HT1080 (cell line): ENCODE measurements around the gene PTPRG. TPM values are rescaled to one million over a fixed set of nuclear protein-coding genes. Genes with fewer than 3 reads are reported as not detected.

Experiments used
- DNase-seq: peaks from one replicate; pipeline ENCODE4 v3.0.0-alpha.2; 2015; ENCODE audit warnings: low read depth
- total RNA-seq: library from RNA; depleted of rRNA; stranded (reverse); fragments of >200 nt; shearing (Covaris generic); gene quantifications from 2 replicates; pipeline ENCODE4 v1.2.3, GENCODE V29; 2014

Gene PTPRG
- total RNA-seq, 1 experiment from 2014 or later: 41.1 TPM

DNA sequence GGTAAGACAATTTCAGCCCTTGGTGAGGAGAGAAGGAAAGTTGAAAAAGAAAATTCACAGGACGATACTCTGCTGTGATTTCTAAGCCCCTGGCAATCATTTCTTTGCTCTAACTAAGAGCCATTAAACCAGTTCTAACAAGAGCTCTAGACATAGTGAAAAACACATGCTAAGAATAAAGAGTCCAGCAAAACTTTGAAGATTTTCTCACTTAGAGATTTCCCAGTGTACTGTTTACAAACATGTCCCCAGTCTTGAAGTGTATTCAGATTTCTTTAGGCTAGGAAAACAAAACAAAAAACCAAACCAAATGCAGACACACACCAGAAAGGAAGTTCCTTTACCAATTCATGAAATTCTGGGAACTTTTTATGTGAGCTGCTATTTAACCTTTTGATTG is 325.8 kb downstream of the PTPRG start:
- no peak for DNase-seq

- DNase-seq: no peak
These were observed 327.9 kb downstream of the PTPRG start for GRCh38 chr3:61889259-61889658.

- no peak for DNase-seq
These were observed 328.8 kb downstream of the PTPRG start for GRCh38 chr3:61890167-61890566.

GRCh38 chr3:61890586-61890985 is 329.2 kb downstream of the PTPRG start:
- no peak for DNase-seq

DNA sequence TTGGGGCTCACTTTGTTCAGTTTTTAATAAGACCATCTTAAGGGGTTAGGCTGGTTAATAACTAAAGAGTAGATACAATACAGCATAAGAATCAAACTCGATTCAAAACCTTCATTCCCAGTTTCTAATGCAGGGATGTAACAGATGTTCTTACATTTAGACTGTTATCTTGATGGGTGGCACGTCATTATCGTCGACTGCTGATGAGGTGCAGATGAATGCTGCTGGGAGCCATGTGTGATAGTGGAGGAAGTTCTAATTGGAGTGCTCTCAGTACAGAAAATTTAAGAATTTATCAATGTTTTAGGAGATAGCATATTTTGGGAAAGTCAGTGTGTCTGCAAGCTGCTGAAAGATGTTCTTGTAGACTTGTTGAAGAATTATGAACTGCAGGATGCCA is 331.5 kb downstream of the PTPRG start:
- no peak for DNase-seq

- no peak for DNase-seq
These were observed 332.6 kb downstream of the PTPRG start for GRCh38 chr3:61893840-61894566.

- DNase-seq: peak; percentile 97
These were observed 333.9 kb downstream of the PTPRG start for GRCh38 chr3:61894988-61895935.

- no peak for DNase-seq
These were observed 334.9 kb downstream of the PTPRG start for GRCh38 chr3:61896251-61896650.

DNA sequence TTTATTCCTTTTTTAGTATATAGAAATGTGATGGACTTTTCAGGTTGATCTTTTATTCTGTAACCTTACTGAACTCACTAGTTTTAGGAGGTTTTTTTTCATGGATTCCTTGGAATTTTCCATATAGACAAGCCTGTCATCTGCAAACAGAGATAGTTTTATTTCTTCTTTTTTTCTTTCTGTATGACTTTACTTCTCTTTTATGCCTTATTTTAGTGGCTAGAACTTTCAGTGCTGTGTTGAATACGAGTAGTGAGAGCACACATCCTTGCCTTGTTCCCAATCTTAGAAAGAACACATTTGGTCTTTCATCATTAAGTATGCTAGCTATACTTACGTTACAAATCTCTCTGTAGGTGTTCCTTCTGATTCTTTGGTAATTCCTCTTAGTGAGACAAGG is 336.5 kb downstream of the PTPRG start:
- DNase-seq: no peak

DNA sequence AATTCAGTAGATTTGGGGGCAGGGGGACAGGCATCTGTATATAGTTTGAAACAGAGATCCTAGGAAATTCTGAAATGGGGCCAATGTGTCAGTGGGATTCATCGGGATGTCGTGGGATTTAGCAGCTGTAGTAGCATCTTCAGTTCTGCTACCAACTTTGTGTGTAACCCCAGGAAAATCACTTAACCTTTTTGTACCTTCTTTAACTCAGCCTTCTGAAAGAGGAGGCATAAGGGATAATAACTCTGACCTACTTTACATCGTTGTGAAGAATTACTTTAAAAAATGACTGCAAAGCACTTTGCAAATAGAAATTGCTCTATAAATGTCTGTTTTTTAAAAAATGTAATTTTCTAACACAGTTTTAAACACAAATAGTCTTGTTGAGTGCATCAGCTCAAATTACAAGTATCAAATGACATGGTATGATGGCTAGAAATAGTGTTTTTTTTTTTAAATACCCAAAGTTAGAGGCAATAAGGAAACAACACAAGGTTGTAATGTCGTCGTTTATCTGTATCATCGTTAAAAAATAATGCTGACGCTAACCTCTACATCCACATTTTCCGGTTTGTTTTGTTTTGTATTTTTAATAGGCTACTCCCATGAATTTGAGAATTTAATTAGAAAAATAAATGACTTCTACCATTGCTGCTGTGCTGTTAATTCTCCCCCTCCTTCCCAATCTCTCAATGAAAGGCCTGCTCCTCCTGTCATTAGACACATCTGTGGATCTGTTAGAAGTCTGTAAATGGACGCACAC is 338.5 kb downstream of the PTPRG start:
- DNase-seq: no peak

DNA sequence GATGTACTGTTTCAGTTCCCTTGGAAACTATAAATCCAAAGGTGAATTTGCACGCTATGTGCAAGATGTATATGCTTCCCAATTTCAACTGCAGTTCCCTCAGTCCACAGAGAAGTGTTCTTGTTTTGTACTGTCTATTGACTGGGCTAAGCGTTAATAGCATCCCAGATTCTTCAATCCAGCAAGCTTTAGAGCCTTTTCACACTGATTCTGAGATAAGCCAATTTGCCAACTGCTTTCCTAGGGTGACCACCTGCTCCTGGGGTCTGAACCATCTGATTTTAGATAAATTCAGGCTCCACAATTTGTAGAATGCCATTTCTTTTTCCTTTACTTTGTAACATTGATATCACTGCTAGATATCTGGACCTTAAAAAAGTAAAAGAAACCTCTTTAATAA is 340.1 kb downstream of the PTPRG start:
- DNase-seq: no peak

- DNase-seq: no peak
These were observed 340.6 kb downstream of the PTPRG start for GRCh38 chr3:61901986-61902385.

DNA sequence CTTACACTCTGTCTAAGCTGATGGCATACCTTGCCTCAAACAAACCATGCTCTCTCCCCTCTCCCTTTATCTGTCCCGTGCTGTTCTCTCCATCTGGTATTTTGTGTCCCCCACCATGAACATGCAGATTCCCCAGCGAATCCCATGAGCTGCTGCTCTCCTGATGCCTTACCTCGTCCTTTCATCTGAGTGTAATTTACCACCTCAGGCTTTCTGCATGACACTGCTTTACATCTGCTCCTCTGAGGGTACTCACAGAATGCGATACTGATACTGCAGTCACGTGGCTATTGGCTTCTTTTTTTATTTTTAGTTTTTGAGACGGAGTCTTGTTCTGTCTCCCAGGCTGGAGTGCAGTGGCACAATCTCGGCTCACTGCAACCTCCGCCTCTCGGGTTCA is 341.7 kb downstream of the PTPRG start:
- DNase-seq: no peak

GRCh38 chr3:61903931-61904657 is 342.7 kb downstream of the PTPRG start:
- DNase-seq: peak; percentile 27

DNA sequence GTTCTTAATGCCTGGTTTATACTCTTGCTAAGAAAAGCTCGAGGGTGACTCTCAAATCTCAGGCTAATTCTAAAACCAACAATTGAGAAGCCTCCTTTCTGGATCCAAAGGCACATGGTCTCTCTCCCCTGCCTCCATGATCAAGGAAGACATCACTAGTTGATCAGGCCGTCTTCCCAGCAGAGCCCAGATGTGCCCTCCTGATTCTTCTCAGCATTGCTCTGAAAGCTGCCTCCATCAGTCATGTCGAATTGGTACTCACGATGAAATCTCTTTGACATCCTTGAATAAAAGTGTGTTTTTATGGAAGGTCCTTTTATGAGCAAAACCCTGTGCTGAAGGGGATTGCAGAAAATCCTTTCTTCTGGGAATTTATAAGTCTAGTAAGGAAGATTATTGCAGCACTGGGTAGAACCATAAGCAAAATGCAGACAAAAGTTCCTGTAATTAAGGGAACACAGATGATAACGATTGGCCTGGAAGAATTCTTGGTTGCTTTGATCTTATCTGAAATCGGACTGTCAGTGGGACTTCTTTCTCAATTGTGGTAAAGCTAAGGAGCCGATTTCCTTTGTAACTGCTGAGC is 345.9 kb downstream of the PTPRG start:
- DNase-seq: no peak

GRCh38 chr3:61908382-61908781 is 347.0 kb downstream of the PTPRG start:
- DNase-seq: peak; percentile 58

DNA sequence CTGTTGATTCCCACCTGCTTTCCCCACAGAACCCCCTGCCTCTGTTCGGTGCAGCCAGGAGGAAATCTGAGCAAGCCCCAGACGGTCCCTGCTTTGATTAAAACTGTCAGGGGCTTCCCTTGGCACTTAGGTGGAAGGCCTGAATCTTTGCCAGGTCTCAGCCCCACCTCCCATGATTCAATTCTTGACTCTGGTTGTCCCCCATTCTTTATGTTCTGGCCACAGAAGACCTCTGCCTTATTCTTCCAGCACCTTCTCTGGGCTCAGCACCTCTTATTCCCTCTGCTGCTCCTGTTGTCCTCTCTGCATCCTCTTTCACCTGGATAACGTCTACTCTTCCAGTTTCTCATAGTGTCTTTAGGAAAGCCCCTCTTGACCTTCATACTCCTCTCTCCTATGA is 349.4 kb downstream of the PTPRG start:
- no peak for DNase-seq

DNA sequence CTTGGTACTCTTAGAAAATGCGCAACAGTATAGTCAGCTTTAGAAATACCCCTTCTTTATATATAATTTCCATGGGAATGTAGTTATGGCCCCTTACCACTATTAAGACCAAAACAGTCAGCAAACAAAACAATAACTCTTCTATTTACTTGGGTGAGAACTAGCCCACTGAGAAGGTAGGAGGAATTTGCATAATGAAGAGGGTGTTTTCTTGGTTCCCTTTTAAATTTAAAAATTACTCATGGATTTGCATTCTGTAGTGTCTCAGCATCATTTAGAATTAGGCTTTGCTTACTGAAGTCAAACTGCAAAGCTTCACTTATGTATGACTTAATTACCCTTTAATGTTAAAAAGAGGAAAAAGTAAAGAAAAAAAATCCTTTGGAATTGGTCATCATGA is 350.8 kb downstream of the PTPRG start:
- DNase-seq: no peak

DNA sequence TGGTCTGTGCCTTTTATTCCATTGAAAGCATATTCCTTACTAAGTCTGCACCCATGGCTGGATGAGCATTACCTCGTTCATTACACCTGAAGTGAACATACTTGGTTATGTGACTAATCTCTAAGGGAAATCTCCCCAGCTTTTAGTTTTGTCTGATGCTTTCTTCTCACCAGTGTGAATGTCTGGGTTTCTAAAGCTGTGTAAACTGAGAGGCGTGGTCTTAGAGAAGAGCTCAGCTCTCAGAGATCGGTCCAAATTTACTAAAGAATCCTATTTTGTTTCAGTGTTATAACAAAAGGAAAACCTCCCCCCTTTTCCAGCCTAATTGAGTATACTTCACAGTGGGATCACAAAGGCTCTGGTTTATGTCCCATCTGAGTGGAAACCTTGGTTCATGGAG is 352.3 kb downstream of the PTPRG start:
- no peak for DNase-seq

DNA sequence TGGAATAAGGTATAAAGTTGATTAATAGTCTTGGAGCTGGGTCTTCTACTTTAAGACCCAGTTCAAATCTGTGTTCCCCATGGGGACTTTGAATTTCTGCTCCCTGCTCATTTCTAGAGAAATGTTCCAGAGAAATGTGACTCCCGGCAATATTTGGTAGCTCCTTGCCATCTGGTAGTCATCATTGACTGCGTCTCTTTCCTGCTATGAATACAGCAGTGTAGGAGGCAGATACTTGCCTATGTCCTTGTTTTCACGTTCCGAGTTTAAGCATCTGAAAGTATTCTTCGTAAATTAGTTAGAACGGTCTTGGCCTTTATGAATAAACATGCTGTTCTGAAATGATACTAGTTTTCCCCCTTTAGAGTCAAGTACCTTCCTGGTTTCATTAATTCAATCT is 352.9 kb downstream of the PTPRG start:
- DNase-seq: no peak

DNA sequence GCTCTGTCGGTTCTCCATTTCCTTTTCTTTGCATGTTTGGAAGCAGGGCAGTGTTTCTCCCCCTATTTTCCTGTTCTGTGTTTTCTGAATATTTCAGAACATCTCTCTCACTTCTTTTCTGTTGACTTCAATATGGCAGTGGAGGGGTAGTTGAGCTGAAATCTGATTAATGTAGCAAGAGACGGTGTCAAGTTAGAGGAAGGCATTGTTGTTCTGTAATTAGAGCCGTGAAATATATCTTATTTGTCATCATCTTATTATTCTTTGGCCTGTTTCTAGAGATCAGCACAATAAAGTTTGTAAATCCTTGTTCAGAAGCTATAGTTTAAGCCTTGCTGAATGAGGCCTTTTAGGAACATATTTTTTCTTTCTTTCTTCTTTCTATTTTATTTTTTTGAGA is 353.9 kb downstream of the PTPRG start:
- no peak for DNase-seq
